WI38 (cell line): ENCODE data around the gene STK26.

Experiments
- H3K4me3 ChIP-seq: 2 replicates; pipeline ENCODE4 v1.5.1; 2011; ENCODE audit warnings: low read depth, mild to moderate bottlenecking, control low read depth, low read length
- TF ChIP-seq, protein P1 (sequence below): IDR thresholded peaks from 2 replicates; pipeline ENCODE4 v1.5.1; 2012; ENCODE audit warnings: low read depth, mild to moderate bottlenecking, control low read depth, low read length

STK26 gene

DNA sequence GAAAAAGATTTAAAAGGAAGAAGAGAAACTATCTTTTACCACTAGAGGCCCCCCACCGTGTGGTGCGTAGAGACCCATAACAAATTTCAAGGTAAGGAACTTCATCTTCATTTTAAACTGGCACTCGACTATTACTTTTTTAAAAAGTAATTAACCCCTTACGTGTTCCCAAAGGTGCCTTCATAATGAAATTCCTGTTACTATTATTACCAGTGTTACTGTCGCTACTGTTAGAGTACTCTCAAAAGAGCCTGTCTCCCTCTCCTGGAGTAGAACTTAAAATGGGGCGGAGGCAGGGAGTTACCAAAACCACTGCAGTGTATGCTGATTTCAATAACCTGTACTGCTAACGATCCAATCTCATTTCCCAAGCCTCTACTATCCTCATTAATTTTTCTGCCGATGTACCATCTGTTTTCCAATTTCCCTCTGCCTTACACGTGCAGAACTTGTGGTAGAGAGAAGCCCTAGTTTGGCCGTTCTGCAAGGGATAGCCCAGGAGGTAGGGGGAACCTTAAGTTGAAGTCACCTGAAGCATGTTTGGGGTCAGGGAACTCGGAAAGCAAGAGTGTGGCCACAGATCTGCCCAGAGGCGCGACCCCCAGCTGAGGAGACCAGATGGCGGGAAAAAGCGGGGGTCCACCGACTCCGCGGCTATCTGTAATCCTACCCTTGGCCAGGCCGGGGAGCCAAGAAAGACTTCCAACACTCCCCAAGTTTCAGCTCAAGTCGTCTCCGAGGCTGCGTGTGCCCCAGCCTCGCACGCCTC lies 720 bp upstream of the STK26 start:
- TF ChIP-seq, protein P1, sequence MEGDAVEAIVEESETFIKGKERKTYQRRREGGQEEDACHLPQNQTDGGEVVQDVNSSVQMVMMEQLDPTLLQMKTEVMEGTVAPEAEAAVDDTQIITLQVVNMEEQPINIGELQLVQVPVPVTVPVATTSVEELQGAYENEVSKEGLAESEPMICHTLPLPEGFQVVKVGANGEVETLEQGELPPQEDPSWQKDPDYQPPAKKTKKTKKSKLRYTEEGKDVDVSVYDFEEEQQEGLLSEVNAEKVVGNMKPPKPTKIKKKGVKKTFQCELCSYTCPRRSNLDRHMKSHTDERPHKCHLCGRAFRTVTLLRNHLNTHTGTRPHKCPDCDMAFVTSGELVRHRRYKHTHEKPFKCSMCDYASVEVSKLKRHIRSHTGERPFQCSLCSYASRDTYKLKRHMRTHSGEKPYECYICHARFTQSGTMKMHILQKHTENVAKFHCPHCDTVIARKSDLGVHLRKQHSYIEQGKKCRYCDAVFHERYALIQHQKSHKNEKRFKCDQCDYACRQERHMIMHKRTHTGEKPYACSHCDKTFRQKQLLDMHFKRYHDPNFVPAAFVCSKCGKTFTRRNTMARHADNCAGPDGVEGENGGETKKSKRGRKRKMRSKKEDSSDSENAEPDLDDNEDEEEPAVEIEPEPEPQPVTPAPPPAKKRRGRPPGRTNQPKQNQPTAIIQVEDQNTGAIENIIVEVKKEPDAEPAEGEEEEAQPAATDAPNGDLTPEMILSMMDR: no peak
- H3K4me3 ChIP-seq: no peak overlapping the region

- TF ChIP-seq, protein P1: no peak
- H3K4me3 ChIP-seq: no peak overlapping the region
Measured at GRCh38 chrX:132023896-132024386, 839 bp downstream of the STK26 start.

DNA sequence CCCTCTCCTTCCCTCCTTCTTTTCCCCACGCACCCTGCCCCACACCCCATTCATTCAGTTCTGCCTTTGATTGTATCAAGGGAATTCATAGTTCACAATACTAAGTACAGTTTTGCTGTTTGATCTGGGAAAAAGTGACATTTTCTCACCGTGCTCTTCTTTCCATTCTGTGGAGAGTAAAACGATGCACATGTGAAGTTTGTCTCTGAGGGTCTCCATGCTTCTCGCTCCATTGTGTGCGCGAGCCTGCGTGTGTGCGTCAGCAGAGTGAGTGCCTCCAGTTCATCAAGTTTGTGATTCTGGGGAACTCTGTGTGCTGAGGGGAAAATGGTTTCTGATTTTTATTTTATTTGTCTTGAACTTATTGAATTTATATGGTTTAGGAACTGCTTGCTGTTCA lies 1.9 kb downstream of the STK26 start:
- no peak overlapping the region for H3K4me3 ChIP-seq
- TF ChIP-seq, protein P1: no peak

GRCh38 chrX:132030264-132030663 lies 7.2 kb downstream of the STK26 start:
- TF ChIP-seq, protein P1: no peak
- H3K4me3 ChIP-seq: no peak overlapping the region

DNA sequence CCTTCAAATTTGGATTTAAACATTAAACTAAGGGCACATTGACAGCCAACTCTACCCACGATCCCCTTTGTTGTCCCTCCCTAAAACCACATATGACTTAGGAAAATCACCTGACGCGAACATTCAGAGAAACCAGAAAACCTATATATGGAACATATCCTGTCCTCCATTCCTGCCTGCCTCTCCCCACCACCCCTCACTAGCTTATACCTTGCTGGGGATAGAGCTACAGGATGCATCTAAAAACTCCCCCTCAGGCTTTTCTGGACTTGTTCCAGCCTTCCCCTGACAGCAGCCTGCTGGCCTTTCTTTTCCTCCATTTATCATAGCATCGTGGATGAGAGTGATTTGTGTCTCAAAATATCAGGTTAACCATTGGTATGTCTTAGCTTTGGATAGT lies 8.8 kb downstream of the STK26 start:
- TF ChIP-seq, protein P1: no peak
- H3K4me3 ChIP-seq: no peak overlapping the region

DNA sequence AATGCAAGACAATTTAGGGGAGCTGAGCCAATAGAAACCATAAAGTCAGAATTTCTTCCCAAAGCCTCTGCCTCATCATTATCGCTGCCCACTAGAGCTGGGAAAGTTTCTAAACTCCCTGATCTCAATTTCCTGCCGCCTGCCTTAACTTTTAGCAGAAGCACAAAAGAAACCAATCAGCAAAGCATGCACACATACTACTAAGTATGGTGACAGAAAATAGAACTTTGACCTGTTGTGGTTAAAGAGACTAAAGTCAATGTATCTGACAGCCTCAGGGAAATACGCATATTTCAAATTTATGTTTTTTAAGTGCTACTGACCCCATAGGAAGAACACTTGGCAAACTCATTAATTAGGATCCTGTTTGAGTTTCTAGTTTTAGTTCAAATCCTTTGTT lies 10.1 kb downstream of the STK26 start:
- TF ChIP-seq, protein P1: no peak
- H3K4me3 ChIP-seq: no peak overlapping the region

GRCh38 chrX:132034648-132035047 lies 11.5 kb downstream of the STK26 start:
- H3K4me3 ChIP-seq: no peak overlapping the region
- TF ChIP-seq, protein P1: no peak
